Thymus (tissue), 11 donors: ENCODE data around the gene ATCAY. TPM values are rescaled to one million over a fixed set of nuclear protein-coding genes. Genes with fewer than 3 reads are reported as not detected.

Experiments used
- DNase-seq, 9 donors: peaks; one replicate each; pipeline ENCODE4 v3.0.0-alpha.2; 2013; ENCODE audit warnings: low spot score in 9 of 9, low read depth in 6 of 9, missing footprints in 1 of 9
- H3K27ac ChIP-seq, 2 donors: one replicate each; pipeline ENCODE4 v1.5.1; 2013; ENCODE audit warnings: control low read depth in 1 of 2, low read depth in 1 of 2, low read length in 1 of 2, mild to moderate bottlenecking in 1 of 2, moderate library complexity in 1 of 2
- H3K27me3 ChIP-seq, 2 donors: one replicate each; pipeline ENCODE4 v1.5.1; 2013; ENCODE audit warnings: low read length in 1 of 2; ENCODE audit not compliant: control insufficient read depth in 2 of 2, insufficient read depth in 1 of 2
- H3K36me3 ChIP-seq, 2 donors: one replicate each; pipeline ENCODE4 v1.5.1; 2013; ENCODE audit warnings: low read length in 1 of 2, mild to moderate bottlenecking in 1 of 2, moderate library complexity in 1 of 2; ENCODE audit not compliant: control insufficient read depth in 2 of 2, insufficient read depth in 2 of 2
- H3K4me1 ChIP-seq, 2 donors: one replicate each; pipeline ENCODE4 v1.5.1; 2013; ENCODE audit warnings: low read length in 2 of 2; ENCODE audit not compliant: control insufficient read depth in 2 of 2, insufficient read depth in 2 of 2
- H3K4me3 ChIP-seq, 2 donors: one replicate each; pipeline ENCODE4 v1.5.1; 2013; ENCODE audit warnings: low read length in 2 of 2, control low read depth in 1 of 2, mild to moderate bottlenecking in 1 of 2
- H3K9me3 ChIP-seq, 2 donors: one replicate each; pipeline ENCODE4 v1.5.1; 2013; ENCODE audit warnings: low read length in 1 of 2, mild to moderate bottlenecking in 1 of 2; ENCODE audit not compliant: control insufficient read depth in 2 of 2, insufficient read depth in 1 of 2
- WGBS: extraction: QIAGEN DNeasy Blood & Tissue Kit; methylation state at CpG from one replicate; pipeline ENCODE4 v1.1.7; 2013; 5-methylcytosine and 5-hydroxymethylcytosine counted together
- polyA plus RNA-seq: library from polyadenylated mRNA; stranded (reverse); fragments of 200-250 nt; gene quantifications from one replicate; pipeline ENCODE4 v1.2.3, GENCODE V29; 2013
- total RNA-seq: library from RNA; stranded (reverse); fragments of 120-200 nt; gene quantifications from one replicate; pipeline ENCODE4 v1.2.4, GENCODE V29; 2013
- donor health status: healthy.

ATCAY gene
- total and polyA plus RNA-seq, 2 donors: 0.09 TPM

GRCh38 chr19:3837922-3838321 lies 42.6 kb upstream of the ATCAY start:
- Histone ChIP-seq H3K27me3 (peaks cover 0 to 6% of the 10 kb centered on the region in 2 donors), H3K36me3 (no peaks in the 10 kb centered on the region), H3K9me3 (no peaks in the 10 kb centered on the region), H3K27ac (no peak overlapping the region), H3K4me1 (no peaks in the 10 kb centered on the region), H3K4me3 (no peak overlapping the region)
- 98% methylated on average over 19 of the region's 19 CpGs for WGBS
- no peak for DNase-seq

DNA sequence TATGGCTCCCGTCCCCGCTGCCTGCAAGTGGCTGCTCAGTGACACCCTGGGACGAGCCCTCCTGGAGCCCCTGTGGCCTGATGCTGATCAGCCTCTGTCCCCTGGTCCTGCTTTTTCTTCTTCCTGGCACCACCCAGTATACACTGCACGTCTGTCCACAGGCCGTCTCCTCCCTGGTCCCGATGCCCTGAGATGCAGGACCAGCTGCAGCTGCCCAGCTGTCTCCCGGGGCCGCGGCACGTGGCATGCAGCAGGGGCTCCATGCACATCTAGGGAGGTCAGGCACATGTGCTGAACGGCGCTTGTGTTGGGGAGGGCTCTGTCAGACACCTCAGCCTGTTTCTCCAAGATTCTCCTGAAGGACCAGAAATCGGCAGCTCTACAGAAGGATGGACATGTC lies 41.8 kb upstream of the ATCAY start:
- Histone ChIP-seq H3K36me3 (no peaks in the 10 kb centered on the region), H3K9me3 (no peaks in the 10 kb centered on the region), H3K4me3 (no peak overlapping the region), H3K4me1 (no peaks in the 10 kb centered on the region), H3K27ac (no peak overlapping the region), H3K27me3 (peaks cover 0 to 4% of the 10 kb centered on the region in 2 donors)
- DNase-seq: no peak
- WGBS: 91% methylated on average over 13 of the region's 13 CpGs

DNA sequence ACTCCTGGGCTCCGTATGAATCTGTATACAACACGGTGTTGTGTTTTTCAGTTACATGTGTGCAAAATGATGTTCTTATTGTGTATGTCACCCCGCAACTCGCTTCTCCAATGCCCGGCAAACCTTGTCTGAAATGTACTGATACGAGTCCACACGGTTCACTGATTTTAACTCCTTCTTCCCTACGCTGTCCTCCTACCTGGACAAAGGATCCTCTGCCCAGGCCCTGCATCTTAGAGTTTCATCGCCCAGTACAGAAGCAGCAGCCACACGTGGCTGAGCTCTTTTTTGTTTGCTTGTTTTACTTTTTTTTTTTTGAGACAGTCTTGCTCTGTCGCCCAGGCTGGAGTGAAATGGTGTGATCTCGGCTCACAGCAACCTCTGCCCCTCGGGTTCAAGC lies 40.5 kb upstream of the ATCAY start:
- WGBS: 90% methylated on average over 13 of the region's 13 CpGs

DNA sequence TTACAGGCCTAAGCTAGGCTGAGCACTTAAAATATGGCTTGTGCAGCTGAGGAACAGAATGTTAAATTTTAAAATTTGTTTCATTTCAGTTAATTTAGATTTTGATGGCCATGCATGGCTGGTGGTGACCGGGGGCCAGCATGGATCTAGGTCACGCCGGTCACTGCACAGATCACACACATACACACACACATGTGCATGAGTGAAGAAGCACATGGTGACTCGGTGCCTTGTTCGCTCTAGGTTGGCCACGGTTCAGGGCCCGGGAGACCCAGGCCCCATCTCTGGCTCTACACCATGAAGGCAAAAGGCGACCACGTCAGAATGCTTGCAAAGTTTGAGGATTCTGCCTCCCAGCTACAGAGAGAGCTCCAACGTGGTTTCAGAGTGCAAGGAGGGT lies 39.7 kb upstream of the ATCAY start:
- Histone ChIP-seq H3K9me3 (no peaks in the 10 kb centered on the region), H3K27me3 (no peaks in the 10 kb centered on the region), H3K27ac (no peak overlapping the region), H3K36me3 (no peaks in the 10 kb centered on the region), H3K4me3 (no peak overlapping the region), H3K4me1 (no peaks in the 10 kb centered on the region)
- no peak for DNase-seq
- 95% methylated on average over 10 of the region's 10 CpGs for WGBS

More for the DNA sequence above, 40.5 kb upstream of the ATCAY start:
- H3K4me1 ChIP-seq: no peaks in the 10 kb centered on the region
- H3K27me3 ChIP-seq: no peaks in the 10 kb centered on the region
- no peak overlapping the region for H3K27ac ChIP-seq
- no peaks in the 10 kb centered on the region for H3K9me3 ChIP-seq
- no peaks in the 10 kb centered on the region for H3K36me3 ChIP-seq
- DNase-seq: no peak
- H3K4me3 ChIP-seq: no peak overlapping the region

DNA sequence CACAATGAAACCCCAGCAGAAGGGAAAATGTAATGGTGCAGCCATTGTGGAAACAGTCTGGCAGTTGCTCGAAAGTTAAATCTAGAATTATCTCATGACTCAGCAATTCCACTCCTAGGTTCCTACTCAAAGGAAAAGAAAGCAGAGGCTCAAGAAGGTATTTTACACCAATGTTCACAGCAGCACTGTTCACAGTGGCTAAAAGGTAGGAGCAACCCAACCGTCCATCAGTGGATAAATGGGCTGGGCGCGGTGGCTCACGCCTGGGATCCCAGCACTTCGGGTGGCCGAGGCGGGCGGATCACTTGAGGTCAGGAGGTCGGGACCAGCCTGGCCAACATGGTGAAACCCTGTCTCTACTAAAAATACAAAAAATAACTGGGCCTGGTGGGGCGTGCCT lies 37.5 kb upstream of the ATCAY start:
- no peaks in the 10 kb centered on the region for H3K27me3 ChIP-seq
- no peaks in the 10 kb centered on the region for H3K9me3 ChIP-seq
- 89% methylated on average over 11 of the region's 11 CpGs for WGBS
- H3K4me3 ChIP-seq: no peak overlapping the region
- no peak overlapping the region for H3K27ac ChIP-seq
- H3K36me3 ChIP-seq: no peaks in the 10 kb centered on the region
- DNase-seq: no peak
- no peaks in the 10 kb centered on the region for H3K4me1 ChIP-seq

- Histone ChIP-seq H3K27ac (no peak overlapping the region), H3K27me3 (no peaks in the 10 kb centered on the region), H3K4me1 (no peaks in the 10 kb centered on the region), H3K36me3 (no peaks in the 10 kb centered on the region), H3K4me3 (no peak overlapping the region), H3K9me3 (no peaks in the 10 kb centered on the region)
- DNase-seq: no peak
- WGBS: 76% methylated on average over 5 of the region's 5 CpGs
Observed at GRCh38 chr19:3844596-3844995, 35.9 kb upstream of the ATCAY start.

GRCh38 chr19:3849092-3849491 lies 31.4 kb upstream of the ATCAY start:
- Histone ChIP-seq H3K4me1 (no peaks in the 10 kb centered on the region), H3K27ac (no peak overlapping the region), H3K36me3 (no peaks in the 10 kb centered on the region), H3K27me3 (no peaks in the 10 kb centered on the region), H3K9me3 (peaks cover 3 to 18% of the 10 kb centered on the region in 2 donors), H3K4me3 (no peak overlapping the region)
- 64% methylated on average over 5 of the region's 5 CpGs for WGBS
- peak in 8 of 9 donors; percentile 6 to 59 (median 20) for DNase-seq

GRCh38 chr19:3849787-3850186 lies 30.7 kb upstream of the ATCAY start:
- Histone ChIP-seq H3K4me3 (no peak overlapping the region), H3K9me3 (peaks cover 3 to 18% of the 10 kb centered on the region in 2 donors), H3K4me1 (no peaks in the 10 kb centered on the region), H3K36me3 (no peaks in the 10 kb centered on the region), H3K27ac (no peak overlapping the region), H3K27me3 (no peaks in the 10 kb centered on the region)
- 92% methylated on average over 12 of the region's 12 CpGs for WGBS
- no peak for DNase-seq

DNA sequence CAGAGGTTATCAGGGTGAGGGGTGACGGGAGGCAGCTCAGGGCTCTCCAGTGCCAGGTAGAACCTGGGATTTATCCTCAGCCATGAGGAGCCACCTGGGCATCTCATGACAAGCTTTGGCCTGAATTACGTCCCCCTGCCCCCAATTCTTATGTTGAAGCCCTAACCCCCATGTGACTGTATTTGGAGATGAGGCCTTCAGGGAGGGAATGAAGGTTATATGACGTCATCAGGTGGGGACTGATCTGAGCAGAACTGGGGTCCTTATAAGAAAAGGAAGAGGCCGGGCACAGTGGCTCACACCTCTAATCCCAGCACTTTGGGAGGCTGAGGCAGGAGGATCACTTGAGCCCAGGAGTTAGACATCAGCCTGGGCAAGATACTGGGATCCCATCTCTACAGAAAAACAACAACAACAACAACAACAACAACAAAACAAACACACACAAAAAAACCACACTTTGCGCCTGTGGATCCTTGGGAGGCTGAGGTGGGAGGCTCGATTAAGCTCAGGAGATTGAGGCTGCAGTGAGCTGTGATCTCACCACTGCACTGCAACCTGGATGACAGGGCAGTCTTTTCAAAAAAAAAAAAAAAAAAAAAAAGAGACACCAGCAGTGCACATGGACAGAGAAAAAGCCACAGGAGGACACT lies 30.0 kb upstream of the ATCAY start:
- Histone ChIP-seq H3K27me3 (no peaks in the 10 kb centered on the region), H3K4me1 (no peaks in the 10 kb centered on the region), H3K36me3 (no peaks in the 10 kb centered on the region), H3K9me3 (peaks cover 3 to 18% of the 10 kb centered on the region in 2 donors), H3K27ac (no peak overlapping the region), H3K4me3 (no peak overlapping the region)
- WGBS: 96% methylated on average over 6 of the region's 6 CpGs
- DNase-seq: no peak
